ENCODE measurements around the gene OR9A4.

GRCh38 chr7:141941075-141941474 is 24.9 kb downstream of the OR9A4 start:
- no peak for TF ChIP-seq CTCF (IDR thresholded peaks at IDR 0.05)
- TF ChIP-seq HOXA7 (CRISPR knock-in tag; IDR thresholded peaks at IDR 0.05), result no peak
- TF ChIP-seq HDAC2 (IDR thresholded peaks at IDR 0.05), result no peak

All from A549 (cell line).